ENCODE measurements around the gene PLEKHA6. TPM values are rescaled to one million over a fixed set of nuclear protein-coding genes. Genes with fewer than 3 reads are reported as not detected.

The PLEKHA6 gene
- total RNA-seq, 2 experiments from 2014 or later: 0.23 to 0.25 TPM

Other genes starting within 250 kb of the PLEKHA6 start
- 1 to 10 TPM in 1 of 2 experiments, under 1 TPM in 1; 0.96 to 1.1 TPM for gene ETNK2, start 207.9 kb downstream of the PLEKHA6 start, total RNA-seq
- gene REN, start 193.6 kb downstream of the PLEKHA6 start, total RNA-seq: not detected
- gene KISS1, start 163.4 kb downstream of the PLEKHA6 start, total RNA-seq: not detected
- not detected for gene GOLT1A, start 145.9 kb downstream of the PLEKHA6 start, total RNA-seq
- gene PPP1R15B, start 51.9 kb upstream of the PLEKHA6 start, total RNA-seq: 10 to 100 TPM; 72.8 to 75.8 TPM
- gene PIK3C2B, start 134.9 kb upstream of the PLEKHA6 start, total RNA-seq: 10 to 100 TPM; 23.3 to 25.0 TPM
- gene MDM4, start 156.5 kb upstream of the PLEKHA6 start, total RNA-seq: 10 to 100 TPM; 64.5 to 66.4 TPM

All from activated CD8-positive, alpha-beta memory T cell treated with anti-CD3 and anti-CD28 coated beads for 36 hours (primary cell).